HFF-Myc (cell line): Measurements from ENCODE around the gene HABP2.

ENCODE experiments used
- DNase-seq: peaks from one replicate; pipeline ENCODE4 v3.0.0-alpha.2; 2011; ENCODE audit warnings: low read depth; ENCODE audit errors: extremely low read depth
- H3K4me3 ChIP-seq: replicated peaks from 2 replicates; pipeline ENCODE4 v1.5.1; 2011; ENCODE audit warnings: low read depth, mild to moderate bottlenecking, control low read depth, low read length
- TF ChIP-seq, protein P1 (sequence below): IDR thresholded peaks from 2 replicates; pipeline ENCODE4 v1.5.1; 2012; ENCODE audit warnings: mild to moderate bottlenecking, low read depth, low read length, control low read depth; ENCODE audit errors: missing control alignments

The HABP2 gene

DNA sequence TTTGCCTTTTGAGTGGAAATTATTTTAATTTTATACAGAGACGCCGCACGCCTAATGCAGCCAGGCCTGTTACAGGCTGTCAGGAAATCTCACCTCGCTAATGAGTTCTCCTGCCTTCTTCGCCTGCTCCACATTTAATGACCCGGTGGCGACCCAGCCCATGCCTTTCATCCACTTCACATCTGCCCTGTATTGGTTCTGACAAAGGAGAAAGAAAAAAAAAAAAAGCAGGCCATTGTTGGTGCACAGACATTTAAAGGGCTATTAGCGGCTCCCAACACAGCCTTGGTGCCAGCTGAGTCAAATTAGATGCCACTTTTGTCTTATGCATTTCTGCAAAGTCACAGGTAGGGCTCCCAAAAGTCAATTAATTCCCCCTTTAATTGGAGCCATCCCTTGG is 67.7 kb downstream of the HABP2 start:
- TF ChIP-seq, protein P1, sequence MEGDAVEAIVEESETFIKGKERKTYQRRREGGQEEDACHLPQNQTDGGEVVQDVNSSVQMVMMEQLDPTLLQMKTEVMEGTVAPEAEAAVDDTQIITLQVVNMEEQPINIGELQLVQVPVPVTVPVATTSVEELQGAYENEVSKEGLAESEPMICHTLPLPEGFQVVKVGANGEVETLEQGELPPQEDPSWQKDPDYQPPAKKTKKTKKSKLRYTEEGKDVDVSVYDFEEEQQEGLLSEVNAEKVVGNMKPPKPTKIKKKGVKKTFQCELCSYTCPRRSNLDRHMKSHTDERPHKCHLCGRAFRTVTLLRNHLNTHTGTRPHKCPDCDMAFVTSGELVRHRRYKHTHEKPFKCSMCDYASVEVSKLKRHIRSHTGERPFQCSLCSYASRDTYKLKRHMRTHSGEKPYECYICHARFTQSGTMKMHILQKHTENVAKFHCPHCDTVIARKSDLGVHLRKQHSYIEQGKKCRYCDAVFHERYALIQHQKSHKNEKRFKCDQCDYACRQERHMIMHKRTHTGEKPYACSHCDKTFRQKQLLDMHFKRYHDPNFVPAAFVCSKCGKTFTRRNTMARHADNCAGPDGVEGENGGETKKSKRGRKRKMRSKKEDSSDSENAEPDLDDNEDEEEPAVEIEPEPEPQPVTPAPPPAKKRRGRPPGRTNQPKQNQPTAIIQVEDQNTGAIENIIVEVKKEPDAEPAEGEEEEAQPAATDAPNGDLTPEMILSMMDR: no peak
- DNase-seq: no peak
- H3K4me3 ChIP-seq: no peak overlapping the region

GRCh38 chr10:113620936-113621335 is 68.1 kb downstream of the HABP2 start:
- no peak overlapping the region for H3K4me3 ChIP-seq
- DNase-seq: no peak
- TF ChIP-seq, protein P1: no peak

GRCh38 chr10:113621799-113622198 is 68.9 kb downstream of the HABP2 start:
- no peak for DNase-seq
- H3K4me3 ChIP-seq: no peak overlapping the region
- TF ChIP-seq, protein P1: no peak

GRCh38 chr10:113622831-113623230 is 70.0 kb downstream of the HABP2 start:
- no peak overlapping the region for H3K4me3 ChIP-seq
- no peak for DNase-seq
- TF ChIP-seq, protein P1: no peak

DNA sequence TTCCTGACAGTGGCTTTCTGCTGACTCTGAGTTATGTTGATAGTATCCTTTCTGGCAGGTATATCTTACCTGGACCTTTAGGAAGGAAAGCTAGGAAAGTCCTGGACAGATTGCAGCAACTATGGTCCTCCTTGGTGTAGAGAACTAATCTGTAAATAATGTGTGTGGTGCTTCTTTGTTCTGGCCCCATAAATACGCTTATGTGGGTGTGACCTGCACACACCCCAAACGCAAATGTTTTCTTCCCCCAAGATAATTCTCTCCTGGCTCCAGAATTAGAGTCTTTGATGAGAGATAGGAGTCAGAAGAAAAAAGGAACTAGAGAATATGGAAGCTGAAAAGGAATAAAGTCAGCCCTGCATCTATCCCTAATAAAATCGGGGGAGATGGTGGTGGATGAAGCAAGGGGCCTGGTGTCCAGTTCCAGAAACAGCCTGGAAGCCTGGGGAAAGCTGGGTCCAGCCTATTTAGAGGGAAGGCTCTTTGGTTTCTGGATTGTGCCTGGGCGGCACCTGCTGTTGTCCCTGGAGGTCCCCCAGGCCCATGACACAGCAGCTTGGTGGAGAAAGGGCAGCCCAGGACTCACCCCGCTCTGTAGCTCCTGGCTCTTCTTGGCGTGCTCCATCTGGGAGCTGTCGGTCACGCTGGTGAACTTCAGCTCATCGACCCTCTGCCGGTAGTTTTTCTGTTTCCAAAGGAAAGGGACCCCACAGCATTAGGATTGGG is 72.8 kb downstream of the HABP2 start:
- TF ChIP-seq, protein P1: no peak
- H3K4me3 ChIP-seq: no peak overlapping the region
- DNase-seq: no peak

DNA sequence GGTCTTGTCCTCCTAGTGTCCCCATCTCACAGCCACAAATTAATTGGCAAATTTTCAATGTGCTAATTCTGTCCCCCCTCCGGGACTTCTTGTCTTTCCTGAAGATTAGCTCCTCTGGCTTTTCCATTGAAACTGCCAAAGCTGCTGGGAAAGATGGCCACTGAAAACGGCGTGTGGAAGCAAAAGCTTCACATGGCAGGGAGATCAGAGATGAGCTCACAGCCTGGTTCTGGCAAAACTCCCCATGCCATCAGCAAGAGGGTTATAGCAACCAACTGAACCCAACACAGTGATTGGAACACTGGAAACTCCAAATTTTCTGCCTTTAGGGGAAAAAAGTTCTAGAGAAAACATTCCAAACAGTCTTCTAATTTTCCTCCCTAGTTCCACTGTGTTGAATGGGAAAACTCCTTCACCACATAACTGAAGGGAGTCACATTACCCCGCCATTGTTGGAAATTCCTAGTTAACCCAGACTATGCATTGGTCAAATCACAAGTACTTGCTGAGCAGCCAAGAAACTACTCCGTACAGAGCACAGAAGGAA is 74.0 kb downstream of the HABP2 start:
- H3K4me3 ChIP-seq: no peak overlapping the region
- TF ChIP-seq, protein P1: no peak
- no peak for DNase-seq
